Ovary (tissue), 9 donors: ENCODE measurements around the gene FAM107B. TPM values are rescaled to one million over a fixed set of nuclear protein-coding genes. Genes with fewer than 3 reads are reported as not detected.

ENCODE experiments used
- DNase-seq, 5 donors: peaks; one replicate each; pipeline ENCODE4 v3.0.0-alpha.2; 2019 to 2020
- H3K27ac ChIP-seq, 2 donors: fragments of 200-600 bp; one replicate each; pipeline versions ENCODE4 v1.5.1 to v1.8.0; 2019 to 2022
- H3K27me3 ChIP-seq: fragments of 200-600 bp; one replicate; pipeline ENCODE4 v1.8.0; 2022
- H3K36me3 ChIP-seq: fragments of 200-600 bp; sonication (generic); one replicate; pipeline ENCODE4 v1.5.1; 2019
- H3K4me1 ChIP-seq: one replicate; pipeline ENCODE4 v1.8.1; 2013; ENCODE audit warnings: mild to moderate bottlenecking, moderate library complexity; ENCODE audit not compliant: insufficient read depth
- H3K4me3 ChIP-seq: fragments of 200-600 bp; sonication (generic); one replicate; pipeline ENCODE4 v1.5.1; 2017
- H3K9me3 ChIP-seq, 2 donors: fragments of 200-600 bp in 1 of 2; sonication (generic) in 1 of 2; one replicate each; pipeline versions ENCODE4 v1.5.1 to v1.8.1; 2013 to 2019; ENCODE audit warnings: mild to moderate bottlenecking in 1 of 2, moderate library complexity in 1 of 2
- EP300 ChIP-seq: sonication (generic); formaldehyde crosslinking; IDR thresholded peaks from one replicate; pipeline ENCODE4 v1.6.1; 2017; ENCODE audit warnings: antibody characterized with exemption
- POLR2A ChIP-seq: fragments of 450-650 bp; IDR thresholded peaks from one replicate; pipeline ENCODE4 v1.6.1; 2017; ENCODE audit warnings: antibody characterized with exemption, mild to moderate bottlenecking, moderate library complexity
- WGBS, 3 donors: extraction: QIAGEN DNeasy Blood & Tissue Kit in 1 of 3; methylation state at CpG; one replicate each; pipeline versions ENCODE4 v1.1.5 to v1.1.7; 2013 to 2017; 5-methylcytosine and 5-hydroxymethylcytosine counted together
- intact Hi-C, 4 donors: fragments of 100-400 bp; cut with DNase I; formaldehyde crosslinking; loops; one replicate each; pipeline versions ENCODE4 v1.11.0 to v1.15.1; 2022 to 2023
- polyA plus RNA-seq, 2 donors: library from polyadenylated mRNA; stranded (reverse); fragments of 200-250 nt in 1 of 2; fragments of 350-450 nt in 1 of 2; fragmentation: Illumina TruSeq in 1 of 2; extraction: RNeasy Lipid Tissue Mini Kit (QIAGEN cat#74804) in 1 of 2; gene quantifications; one replicate each; pipeline ENCODE4 v1.2.3, GENCODE V29; 2013 to 2014
- total RNA-seq, 7 donors: library from RNA; depleted of rRNA in 2 of 7; stranded (reverse); fragments of >200 nt in 2 of 7; fragmentation: NEBNext Ultra II Directional in 3 of 7; extraction: Animal tissue kit (Norgen Biotek cat#: 25700) in 3 of 7; gene quantifications; one replicate each; pipeline versions ENCODE4 v1.1.0 to v1.2.4, GENCODE V29; 2016 to 2023
- TF ChIP-seq, protein P1 (sequence below), 3 donors: fragments of 450-650 bp in 2 of 3; fragments of 200-600 bp in 1 of 3; IDR thresholded peaks; one replicate each; pipeline versions ENCODE4 v1.5.1 to v1.8.0; 2016 to 2022; ENCODE audit warnings: antibody characterized with exemption in 3 of 3, mild to moderate bottlenecking in 1 of 3
- donor health status: DM: no; HTN: no; CAD: no; lungs with moderate emphysema.
- donor health status: DM: no; HTN: no; CAD: no.
- donor health status: Bipolar disorder and iron deficiency.
- donor health status: DM: yes; HTN: yes; CAD: no.
- donor health status: DM: no; HTN: no; CAD: no.
- donor health status: DM: yes; HTN: yes; CAD: no.

Gene FAM107B
- total and polyA plus RNA-seq, 9 donors: 6.0 to 26.6 (median 15.0) TPM

DNA sequence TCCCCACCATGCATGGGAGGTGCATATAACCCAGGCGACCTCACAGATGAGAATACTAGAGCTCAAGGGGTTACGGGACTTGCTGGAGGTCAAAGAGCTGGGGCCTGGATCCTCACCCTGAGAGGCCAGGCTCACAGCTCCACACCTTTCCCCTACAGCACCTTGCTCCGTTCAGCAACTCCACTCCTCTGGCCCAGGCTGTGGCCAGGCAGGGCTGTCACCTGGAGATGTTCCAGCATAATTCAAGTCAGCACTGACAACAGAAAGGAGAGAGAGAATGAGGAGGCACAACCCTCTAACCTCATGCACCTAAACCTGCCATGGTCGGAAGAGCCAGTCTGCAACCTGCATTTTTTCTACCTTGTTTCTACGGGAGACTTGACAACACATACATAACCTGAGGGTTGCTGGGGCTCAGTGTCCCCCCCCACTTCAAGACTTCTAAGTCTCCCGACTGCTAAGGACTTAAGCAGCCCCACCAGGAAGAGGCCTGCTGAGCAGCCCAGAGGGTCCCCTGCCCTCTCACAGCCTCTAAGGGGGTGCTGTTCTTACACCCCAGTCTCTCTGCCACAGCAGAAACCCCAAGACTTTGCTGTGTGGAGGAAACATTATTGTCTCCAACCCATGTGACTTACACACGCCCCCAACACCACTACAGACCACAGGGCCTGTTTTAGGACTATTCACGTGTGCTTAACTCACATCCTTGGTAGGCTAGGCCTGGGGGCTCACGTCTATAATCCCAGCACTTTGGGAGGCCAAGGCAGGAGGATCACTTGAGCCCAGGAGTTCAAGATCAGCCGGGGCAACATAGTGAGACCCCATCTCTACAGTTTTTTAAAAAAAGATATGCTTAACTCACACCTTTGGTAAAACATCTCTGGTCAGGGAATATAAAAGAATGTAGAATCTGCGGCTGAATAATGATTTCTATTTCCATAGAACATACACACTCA lies 175.6 kb downstream of the FAM107B start:
- intact Hi-C loops: no loop called here
- Histone ChIP-seq H3K27me3 (no peaks in the 10 kb centered on the region), H3K4me1 (no peaks in the 10 kb centered on the region), H3K4me3 (no peak overlapping the region), H3K9me3 (no peaks in the 10 kb centered on the region), H3K27ac (no peak overlapping the region), H3K36me3 (no peaks in the 10 kb centered on the region)
- 92 to 98% (median 95%) methylated on average over 11 of the region's 11 CpGs for WGBS, 3 donors
- no peak for DNase-seq
- TF ChIP-seq EP300: no peak
- TF ChIP-seq POLR2A: no peak
- TF ChIP-seq, protein P1, sequence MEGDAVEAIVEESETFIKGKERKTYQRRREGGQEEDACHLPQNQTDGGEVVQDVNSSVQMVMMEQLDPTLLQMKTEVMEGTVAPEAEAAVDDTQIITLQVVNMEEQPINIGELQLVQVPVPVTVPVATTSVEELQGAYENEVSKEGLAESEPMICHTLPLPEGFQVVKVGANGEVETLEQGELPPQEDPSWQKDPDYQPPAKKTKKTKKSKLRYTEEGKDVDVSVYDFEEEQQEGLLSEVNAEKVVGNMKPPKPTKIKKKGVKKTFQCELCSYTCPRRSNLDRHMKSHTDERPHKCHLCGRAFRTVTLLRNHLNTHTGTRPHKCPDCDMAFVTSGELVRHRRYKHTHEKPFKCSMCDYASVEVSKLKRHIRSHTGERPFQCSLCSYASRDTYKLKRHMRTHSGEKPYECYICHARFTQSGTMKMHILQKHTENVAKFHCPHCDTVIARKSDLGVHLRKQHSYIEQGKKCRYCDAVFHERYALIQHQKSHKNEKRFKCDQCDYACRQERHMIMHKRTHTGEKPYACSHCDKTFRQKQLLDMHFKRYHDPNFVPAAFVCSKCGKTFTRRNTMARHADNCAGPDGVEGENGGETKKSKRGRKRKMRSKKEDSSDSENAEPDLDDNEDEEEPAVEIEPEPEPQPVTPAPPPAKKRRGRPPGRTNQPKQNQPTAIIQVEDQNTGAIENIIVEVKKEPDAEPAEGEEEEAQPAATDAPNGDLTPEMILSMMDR (IDR thresholded peaks at IDR 0.05): no peak

DNA sequence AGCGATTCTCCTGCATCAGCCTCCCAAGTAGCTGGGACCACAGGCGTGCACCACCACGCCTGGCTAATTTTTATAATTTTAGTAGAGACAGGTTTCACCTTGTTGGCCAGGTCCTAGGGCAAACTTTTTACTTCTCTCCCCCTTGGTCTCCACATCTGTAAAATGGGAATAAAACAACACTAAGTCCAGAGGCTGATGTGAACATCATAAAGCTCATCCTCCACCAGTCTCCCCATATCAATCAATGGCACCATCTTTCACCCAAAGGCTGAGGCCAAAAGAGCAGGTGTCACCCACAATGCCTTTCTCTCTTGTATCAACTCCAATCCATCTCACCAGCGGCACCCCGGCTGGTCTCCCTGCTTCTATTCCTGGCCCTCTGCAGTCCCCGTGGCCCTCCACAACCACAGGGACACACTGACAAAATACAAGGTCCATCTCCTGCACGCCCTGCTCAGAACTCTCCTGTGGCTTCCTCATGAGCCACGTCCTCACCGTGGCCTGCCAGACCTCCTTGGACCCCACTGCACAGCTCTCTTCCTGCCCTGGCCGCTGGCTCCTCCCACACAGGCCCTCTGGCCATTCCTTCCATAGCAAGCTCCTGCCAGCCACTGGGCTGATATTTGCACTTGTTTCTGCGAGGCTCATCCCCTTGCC lies 179.0 kb downstream of the FAM107B start:
- no peak overlapping the region for H3K4me3 ChIP-seq
- H3K4me1 ChIP-seq: no peaks in the 10 kb centered on the region
- H3K27me3 ChIP-seq: no peaks in the 10 kb centered on the region
- no peak overlapping the region for H3K27ac ChIP-seq
- intact Hi-C loops: no loop called here
- no peak for DNase-seq
- TF ChIP-seq, protein P1 (IDR thresholded peaks at IDR 0.05): no peak
- TF ChIP-seq POLR2A (no peak), EP300 (no peak)
- no peaks in the 10 kb centered on the region for H3K36me3 ChIP-seq
- no peaks in the 10 kb centered on the region for H3K9me3 ChIP-seq
- WGBS, 3 donors: 93 to 95% (median 93%) methylated on average over 11 of the region's 11 CpGs

DNA sequence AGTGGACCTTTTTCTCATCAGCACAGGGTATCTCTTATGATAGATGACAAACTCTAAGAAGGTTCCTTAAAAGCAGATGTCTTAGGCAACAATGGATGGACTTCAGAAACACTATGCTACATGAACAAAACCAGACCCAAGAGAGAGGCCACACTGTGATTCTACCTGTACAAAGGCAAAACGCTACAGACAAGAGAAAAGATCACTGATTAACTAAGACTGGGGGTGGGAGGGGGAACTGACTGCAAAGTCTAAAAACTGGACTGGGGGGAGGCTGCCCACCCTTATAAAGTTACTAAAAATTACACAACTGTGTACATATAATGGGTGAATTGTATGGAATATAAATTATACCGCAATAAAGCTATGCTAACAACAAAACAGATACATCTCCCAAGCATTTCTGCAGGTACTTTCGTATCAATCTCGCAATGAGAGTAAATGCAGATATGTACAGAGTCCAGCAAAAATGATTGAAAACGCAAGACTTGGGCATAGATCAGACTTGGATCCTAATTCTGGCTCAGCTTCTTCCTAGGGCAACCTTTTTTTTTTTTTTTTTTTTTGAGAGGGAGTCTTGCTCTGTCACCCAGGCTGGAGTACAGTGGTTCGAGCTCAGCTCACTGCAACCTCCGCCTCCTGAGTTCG lies 179.7 kb downstream of the FAM107B start:
- Histone ChIP-seq H3K27me3 (no peaks in the 10 kb centered on the region), H3K4me1 (no peaks in the 10 kb centered on the region), H3K4me3 (no peak overlapping the region), H3K9me3 (no peaks in the 10 kb centered on the region), H3K36me3 (no peaks in the 10 kb centered on the region), H3K27ac (no peak overlapping the region)
- TF ChIP-seq EP300 (no peak), POLR2A (no peak)
- TF ChIP-seq, protein P1 (IDR thresholded peaks at IDR 0.05): no peak
- no peak for DNase-seq
- intact Hi-C loops: no loop called here
- 95 to 98% (median 98%) methylated on average over 8 of the region's 8 CpGs for WGBS, 3 donors

DNA sequence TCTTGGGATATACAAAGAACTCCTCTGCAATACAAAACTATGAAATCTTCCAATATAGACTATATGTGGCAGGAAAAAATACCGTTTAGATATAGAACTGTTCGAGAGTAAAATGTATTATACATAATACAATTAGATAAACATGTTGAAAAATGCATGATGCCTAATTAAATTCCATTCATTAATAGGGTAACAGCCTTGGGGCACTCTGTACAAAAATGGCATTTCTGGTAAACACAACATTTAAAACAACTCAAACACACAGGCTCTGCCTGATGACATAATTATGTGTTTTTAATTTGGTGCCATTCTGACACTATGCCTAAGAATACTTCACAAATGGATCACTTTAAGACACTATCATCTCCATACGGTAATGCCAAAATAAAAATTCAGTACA lies 180.9 kb downstream of the FAM107B start:
- no peak for DNase-seq
- H3K27me3 ChIP-seq: no peaks in the 10 kb centered on the region
- no peaks in the 10 kb centered on the region for H3K4me1 ChIP-seq
- H3K36me3 ChIP-seq: no peaks in the 10 kb centered on the region
- H3K27ac ChIP-seq: no peak overlapping the region
- H3K4me3 ChIP-seq: no peak overlapping the region
- no peaks in the 10 kb centered on the region for H3K9me3 ChIP-seq
- WGBS, 3 donors: 82 to 84% (median 83%) methylated on average over 3 of the region's 3 CpGs
- TF ChIP-seq EP300 (no peak), POLR2A (no peak)
- TF ChIP-seq, protein P1 (IDR thresholded peaks at IDR 0.05): no peak
- intact Hi-C loops: no loop called here
